SU-DHL-6 (cell line): ENCODE measurements around the gene NOX5.

Experiments
- CTCF ChIP-seq: fragments of 200-600 bp; sonication (generic); IDR thresholded peaks from one replicate; pipeline ENCODE4 v1.5.1; 2017; ENCODE audit warnings: antibody characterized with exemption, mild to moderate bottlenecking, low read length, moderate library complexity; ENCODE audit not compliant: insufficient read depth, poor library complexity, severe bottlenecking
- EZH2phosphoT487 ChIP-seq: fragments of 200-600 bp; sonication (generic), shearing (Covaris generic); conservative IDR thresholded peaks from 2 replicates; pipeline ENCODE4 v1.6.1; 2018; ENCODE audit warnings: mild to moderate bottlenecking, antibody characterized with exemption, low read length, moderate library complexity, mixed read lengths

DNA sequence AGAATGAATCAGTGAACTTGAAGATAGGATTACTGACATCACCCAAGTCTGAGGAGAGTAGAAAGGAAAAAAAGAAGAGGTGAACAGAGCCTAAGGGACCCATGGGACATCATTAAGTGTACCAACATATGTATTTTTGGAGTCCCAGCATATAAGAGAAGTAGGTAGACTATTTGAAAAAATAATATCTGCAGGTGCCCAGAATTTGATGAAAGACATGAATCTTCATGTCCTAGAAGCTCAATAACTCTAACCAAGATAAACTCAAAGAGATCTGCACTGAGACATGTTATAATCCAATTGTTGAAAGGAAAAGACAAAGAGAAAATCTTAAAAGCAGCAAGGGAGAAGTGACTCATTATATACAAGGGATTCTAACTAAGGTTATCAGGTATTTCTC, 45.2 kb upstream of the NOX5 start:
- TF ChIP-seq CTCF, result no peak
- TF ChIP-seq EZH2phosphoT487, result no peak
